ENCODE measurements around the gene LEPR.
A peak's percentile ranks its signal among the peaks of the same experiment; 100 is the strongest.

The LEPR gene

DNA sequence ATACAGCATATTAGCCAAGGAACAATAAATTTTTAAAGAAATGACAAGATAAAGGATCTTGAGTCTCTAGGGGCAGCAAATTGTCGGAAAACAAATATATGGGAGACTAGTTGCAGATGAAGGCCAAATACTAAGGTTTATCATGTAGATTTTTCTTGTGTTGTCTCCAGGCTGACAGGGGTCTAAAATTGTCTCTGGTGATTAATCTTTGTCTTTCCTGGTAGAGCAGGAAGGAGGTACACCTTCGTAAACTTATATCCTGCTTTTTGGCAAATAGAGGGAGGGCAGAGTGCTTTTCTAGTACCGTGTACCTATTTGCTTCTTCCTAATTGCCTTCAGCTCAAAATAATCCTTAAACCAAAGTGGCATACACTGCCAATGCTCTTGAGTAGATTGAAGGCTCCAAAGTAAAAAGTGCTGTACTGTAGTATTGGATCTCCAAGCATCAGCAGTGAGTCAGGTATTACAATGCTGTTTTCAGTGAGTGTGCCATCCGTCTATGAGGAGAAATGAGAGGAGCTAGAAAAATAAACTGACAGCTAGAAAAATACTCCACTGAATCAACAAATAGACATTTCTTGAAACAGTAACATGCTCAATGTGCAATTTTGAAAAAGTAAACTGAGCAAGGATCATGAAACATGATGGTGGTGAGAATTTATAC is 1.8 kb upstream of the LEPR start:
- TF ChIP-seq, protein P1, sequence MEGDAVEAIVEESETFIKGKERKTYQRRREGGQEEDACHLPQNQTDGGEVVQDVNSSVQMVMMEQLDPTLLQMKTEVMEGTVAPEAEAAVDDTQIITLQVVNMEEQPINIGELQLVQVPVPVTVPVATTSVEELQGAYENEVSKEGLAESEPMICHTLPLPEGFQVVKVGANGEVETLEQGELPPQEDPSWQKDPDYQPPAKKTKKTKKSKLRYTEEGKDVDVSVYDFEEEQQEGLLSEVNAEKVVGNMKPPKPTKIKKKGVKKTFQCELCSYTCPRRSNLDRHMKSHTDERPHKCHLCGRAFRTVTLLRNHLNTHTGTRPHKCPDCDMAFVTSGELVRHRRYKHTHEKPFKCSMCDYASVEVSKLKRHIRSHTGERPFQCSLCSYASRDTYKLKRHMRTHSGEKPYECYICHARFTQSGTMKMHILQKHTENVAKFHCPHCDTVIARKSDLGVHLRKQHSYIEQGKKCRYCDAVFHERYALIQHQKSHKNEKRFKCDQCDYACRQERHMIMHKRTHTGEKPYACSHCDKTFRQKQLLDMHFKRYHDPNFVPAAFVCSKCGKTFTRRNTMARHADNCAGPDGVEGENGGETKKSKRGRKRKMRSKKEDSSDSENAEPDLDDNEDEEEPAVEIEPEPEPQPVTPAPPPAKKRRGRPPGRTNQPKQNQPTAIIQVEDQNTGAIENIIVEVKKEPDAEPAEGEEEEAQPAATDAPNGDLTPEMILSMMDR (conservative IDR thresholded peaks at IDR 0.05; ENCODE audit: low read depth, low read length), result no peak
- DNase-seq (ENCODE audit: low read depth), result no peak
- no peak overlapping the region for H3K4me3 ChIP-seq (ENCODE audit: low read depth, low read length)

DNA sequence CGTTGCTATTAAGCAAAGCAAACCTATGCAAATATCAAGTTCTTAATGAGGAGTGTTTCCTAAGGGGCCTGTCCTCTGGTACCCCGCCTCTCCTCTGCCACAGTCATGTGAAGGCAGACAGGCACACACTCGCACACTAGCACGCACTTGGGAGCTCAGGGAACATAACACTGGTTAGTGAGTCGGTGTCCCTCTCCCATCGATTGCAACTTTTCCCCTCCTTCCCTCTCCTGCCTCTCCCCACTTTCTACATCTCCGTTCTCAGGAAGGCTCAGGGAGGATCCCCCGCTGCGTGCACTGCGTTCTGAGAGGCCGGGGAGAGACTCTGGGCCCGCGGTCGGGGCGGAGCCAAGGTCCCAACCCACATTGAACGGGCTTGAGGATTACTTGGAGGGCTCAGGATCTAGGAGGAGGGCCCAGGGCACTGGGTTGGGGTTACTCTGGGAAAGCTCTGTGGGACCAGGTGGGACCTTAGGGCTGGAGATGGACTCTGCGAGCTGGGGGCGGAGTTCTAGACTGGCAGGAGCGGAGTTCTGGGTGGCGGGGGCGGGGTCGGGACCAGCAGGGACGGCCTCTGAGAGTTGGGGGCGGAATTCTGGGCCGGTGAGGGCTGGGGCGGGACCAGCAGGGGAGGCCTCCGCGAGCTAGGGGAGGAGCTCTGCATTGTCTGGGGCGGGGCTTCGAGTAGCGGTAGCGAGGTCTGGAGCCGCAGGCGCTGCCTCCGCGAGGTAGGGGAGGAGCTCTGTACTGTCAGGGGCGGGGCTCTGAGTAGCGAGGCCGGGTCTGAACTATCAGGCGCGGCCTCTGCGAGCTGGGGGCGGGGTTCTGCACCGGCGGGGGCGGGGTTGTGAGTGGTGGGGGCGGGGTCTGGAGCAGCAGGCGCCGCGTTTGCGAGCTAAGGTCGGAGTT is 533 bp upstream of the LEPR start:
- DNase-seq (ENCODE audit: low read depth), result peak; percentile 99
- H3K4me3 ChIP-seq (ENCODE audit: low read depth, low read length), result peak overlapping the region; percentile 93
- TF ChIP-seq, protein P1 (conservative IDR thresholded peaks at IDR 0.05; ENCODE audit: low read depth, low read length), result no peak

DNA sequence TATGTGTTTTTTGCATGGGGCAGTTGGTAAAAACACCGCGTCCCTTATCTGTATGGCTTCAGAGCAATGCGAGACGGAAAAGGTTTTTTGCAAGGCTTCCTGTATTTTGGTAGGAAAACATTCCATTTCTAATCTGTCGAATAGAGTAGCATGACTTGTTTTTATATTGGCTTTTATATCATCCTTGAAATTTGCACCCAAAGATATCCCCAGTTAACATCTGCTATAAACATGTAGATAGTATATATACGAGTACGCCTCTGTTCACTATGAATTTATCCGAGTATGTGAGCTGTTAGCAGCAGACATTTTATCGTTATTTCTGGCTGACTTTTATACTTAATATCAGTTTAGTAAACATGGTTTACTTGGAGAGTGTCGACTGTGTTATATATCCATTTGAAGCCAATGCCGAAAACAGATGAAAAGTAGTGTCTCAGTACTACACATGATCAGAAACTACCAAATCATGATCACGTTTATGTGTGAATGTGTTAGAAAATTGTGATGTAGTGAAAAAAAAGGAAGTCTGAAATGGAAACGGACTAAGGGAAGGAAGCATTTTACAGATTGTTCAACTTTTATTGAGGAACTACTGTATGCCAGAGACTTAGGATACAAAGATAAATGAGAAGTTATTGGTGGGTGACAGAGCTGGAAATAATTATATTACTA is 1.0 kb downstream of the LEPR start:
- DNase-seq (ENCODE audit: low read depth), result peak; percentile 62
- TF ChIP-seq, protein P1 (conservative IDR thresholded peaks at IDR 0.05; ENCODE audit: low read depth, low read length), result no peak
- H3K4me3 ChIP-seq (ENCODE audit: low read depth, low read length), result peak overlapping the region; percentile 93

DNA sequence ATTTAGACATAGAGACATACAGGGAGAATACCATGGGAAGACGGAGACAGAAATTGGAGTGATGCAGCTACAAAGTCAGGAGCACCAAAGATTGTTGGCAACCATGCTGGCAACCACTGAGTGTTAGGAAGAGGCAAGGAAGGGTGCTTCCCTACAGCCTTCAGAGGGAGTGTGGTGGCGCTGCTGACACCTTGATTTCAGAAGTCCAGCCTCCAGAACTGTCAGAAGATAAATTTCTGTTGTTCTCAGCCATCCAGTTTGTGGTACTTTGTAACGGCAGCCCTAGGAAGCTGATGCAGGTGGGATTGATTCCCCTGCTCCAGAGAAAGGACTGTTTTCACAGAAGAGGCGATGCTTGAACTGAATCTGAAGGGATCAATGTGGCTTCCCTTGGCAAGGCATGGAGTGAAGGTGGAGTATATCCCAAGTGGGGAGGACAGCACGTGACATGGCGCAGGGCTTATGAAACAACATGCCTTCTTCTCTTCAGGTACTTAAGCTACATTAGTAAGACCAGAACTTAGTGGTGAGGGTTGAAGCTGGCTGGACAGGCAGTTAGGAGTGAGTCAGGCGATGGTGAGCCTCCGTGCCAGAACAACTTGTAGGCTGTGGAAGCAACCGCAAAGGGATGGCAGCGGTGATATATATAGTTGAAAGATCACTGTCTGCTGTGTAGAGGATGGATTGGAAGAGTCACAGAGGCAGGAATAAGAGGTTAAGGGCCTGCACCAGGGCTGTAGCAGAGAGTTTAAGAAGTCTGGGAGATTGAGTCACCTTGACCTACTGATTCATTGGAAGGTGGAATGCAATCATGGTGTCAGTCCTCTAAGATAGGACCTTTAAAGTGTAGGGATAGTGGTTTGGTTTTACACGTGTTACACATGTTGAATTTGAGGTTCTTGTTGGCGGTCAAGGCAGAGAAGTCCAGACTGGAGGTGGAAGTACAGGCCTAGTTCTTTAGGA is 2.1 kb downstream of the LEPR start:
- DNase-seq (ENCODE audit: low read depth), result peak; percentile 46
- peak overlapping the region; percentile 93 for H3K4me3 ChIP-seq (ENCODE audit: low read depth, low read length)
- TF ChIP-seq, protein P1 (conservative IDR thresholded peaks at IDR 0.05; ENCODE audit: low read depth, low read length), result no peak

DNA sequence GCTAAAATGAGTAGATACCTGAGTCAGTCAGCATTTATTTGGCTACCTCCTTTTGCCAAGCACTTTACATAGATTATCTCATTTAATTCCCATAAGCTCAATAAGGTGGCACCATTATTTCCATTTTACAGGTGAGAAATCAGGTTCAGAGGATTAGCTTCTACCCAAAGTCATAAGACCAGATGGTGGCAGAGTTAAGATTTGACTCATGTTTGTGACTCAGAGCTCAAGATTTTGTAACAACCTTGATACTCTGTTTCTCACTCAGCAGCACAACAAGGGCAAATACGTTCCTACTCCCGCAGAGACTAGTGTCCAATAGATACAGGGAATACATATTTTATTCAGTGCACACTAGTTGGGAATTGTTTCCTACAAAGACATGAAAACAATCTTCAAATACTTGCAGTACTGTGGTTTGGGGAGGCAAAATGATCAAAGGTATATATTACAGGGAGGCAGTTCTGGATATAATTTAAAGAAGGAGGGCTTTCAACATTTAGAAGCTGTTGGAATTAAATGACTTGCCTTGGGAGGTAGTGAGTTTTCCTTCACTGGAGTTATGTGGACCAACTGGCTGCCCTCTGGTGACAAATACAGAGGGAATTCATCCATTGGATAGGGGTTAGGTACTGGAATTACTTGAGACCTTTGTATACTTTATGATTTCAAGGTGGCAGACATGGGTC is 3.6 kb downstream of the LEPR start:
- TF ChIP-seq, protein P1 (conservative IDR thresholded peaks at IDR 0.05; ENCODE audit: low read depth, low read length), result no peak
- peak; percentile 93 for DNase-seq (ENCODE audit: low read depth)

DNA sequence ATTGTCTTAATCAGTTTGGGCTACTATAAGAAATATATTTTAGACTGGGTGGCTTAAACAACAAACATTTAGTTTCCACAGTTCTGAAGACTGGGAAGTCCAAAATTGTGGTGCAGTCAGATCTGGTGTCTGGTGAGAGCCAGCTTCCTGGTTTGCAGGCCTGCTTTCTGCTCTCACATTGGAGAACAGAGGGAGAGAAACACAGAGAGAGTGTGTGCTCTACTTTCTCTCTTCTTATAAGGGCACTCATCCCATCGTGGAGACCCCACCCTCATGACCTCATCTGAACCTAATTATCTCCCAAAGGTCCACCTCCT is 4.1 kb downstream of the LEPR start:
- H3K4me3 ChIP-seq (ENCODE audit: low read depth, low read length), result no peak overlapping the region
- DNase-seq (ENCODE audit: low read depth), result peak; percentile 31
- TF ChIP-seq, protein P1 (conservative IDR thresholded peaks at IDR 0.05; ENCODE audit: low read depth, low read length), result no peak

More for the DNA sequence above, 3.6 kb downstream of the LEPR start:
- H3K4me3 ChIP-seq (ENCODE audit: low read depth, low read length), result no peak overlapping the region

Measured in choroid plexus epithelial cell (primary cell).